GM19455 (cell line): ENCODE data around the gene RALGAPA1.
"Not testable (repeated sequence)": the region's sequence is repeated elsewhere in the genome, so short reads cannot be mapped to it uniquely, and the experiment has no call there.

Experiments used
- ATAC-seq: cut with Tn5 transposase; IDR thresholded peaks from one replicate; pipeline ENCODE4 v1.9.1; 2021; ENCODE audit not compliant: unreplicated experiment

Gene RALGAPA1

DNA sequence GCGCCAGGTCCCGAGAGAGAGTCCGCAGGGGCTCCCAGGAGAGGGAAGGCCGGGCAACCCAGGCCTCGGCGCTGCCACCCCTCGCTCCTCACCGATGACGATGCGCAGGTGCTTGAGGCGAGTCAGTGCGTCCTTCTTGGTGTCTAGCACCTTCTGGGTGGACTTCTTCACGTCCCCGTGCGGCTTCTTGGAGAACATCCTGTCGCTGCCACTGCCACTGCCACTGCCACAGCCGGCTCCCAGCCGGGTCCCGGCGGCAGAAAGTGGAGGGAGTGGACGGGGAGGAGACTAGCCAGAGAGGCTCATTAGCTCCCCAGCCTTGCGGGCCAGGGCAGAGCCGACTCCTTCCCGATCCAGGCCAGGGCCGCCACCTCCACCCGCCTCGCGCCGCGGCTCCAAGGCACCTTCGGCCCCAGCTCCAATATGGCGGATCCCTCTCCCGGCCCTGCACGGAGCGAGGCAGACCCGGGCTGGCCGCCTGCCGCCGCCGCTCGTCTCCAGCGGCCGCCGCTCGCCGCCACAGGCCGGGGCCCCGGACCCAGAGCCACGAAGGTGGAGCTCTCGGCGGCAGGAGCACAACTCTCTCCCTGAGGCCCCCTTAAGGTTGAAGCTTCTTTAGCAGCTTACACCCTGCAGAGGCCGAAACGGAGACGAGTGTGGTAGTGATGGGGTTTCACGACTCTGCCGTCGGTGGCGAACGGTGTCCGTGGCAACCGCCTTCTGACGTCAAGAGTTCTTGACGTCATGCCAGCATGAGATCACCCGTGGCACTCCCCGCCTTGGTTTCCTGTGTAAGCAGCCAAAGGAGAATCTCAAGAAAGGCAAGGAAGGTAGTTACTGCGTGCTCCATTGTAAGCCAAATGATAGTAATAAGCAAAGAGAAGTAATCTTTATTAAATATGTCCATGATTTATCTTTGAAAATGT lies at the start of gene RALGAPA1:
Gene RALGAPA1, minus strand, starts transcription at position 658 of the 926 bp plus-strand sequence. Its CDS starts 460 bp downstream, at position 198.
- ATAC-seq, result peak; percentile 95

DNA sequence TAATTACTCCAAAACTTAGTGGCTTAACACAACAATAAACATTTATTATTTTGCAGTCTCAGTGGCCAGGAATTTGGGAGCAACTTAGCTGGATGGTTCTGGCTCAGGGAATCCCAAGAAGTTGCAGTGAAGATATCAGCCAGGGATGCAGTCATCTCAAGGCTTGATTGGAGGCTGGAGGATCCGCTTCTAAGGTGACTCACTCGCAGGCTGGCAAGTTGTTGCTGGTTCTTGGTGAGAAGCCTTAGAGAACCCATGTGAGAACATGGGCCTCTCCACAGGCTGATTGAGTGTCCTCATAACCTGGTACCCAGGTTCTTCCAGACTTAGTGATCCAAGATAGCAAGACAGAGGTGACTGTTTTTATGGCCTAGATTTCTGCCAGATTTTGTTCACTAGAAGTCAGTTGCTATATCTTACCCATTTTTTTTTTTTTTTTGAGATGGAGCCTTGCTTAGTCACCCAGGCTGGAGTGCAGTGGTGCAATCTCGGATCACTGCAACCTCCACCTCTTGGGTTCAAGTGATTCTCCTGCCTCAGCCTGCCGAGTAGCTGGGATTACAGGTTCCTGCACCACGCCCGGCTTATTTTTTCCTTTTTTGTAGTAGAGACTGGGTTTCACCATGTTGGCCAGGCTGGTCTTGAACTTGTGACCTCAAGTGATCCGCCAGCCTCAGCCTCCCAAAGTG lies 49.6 kb upstream of the RALGAPA1 start:
- ATAC-seq, result no peak

DNA sequence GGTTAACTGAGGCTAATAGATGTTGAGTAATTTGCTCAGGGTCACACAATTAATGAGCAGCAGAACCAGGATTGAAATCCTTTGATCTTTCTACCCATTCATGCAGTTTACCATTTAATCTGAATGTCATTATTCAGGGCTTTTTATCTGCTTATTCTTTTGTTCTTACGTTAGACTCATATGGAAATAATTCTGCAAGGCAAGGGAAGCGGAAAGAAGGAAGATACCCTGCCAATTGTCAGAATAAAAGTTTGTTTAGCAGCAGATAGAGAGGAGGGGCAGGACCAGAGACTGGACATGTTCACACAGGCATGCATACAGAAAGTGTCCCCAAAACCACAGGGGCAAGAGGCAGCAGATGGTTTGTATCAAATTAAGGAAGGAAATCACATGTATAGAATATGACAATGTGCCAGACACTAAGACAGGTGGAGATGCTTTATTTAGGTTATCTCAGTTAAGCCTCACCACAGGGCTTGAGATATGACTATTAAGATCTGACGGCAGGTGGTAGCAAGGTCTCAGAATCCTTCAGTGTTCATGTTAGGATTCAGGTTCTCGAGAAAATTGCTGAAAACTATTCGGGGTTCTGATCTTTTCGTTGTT lies 46.9 kb upstream of the RALGAPA1 start:
- ATAC-seq, result peak; percentile 96

DNA sequence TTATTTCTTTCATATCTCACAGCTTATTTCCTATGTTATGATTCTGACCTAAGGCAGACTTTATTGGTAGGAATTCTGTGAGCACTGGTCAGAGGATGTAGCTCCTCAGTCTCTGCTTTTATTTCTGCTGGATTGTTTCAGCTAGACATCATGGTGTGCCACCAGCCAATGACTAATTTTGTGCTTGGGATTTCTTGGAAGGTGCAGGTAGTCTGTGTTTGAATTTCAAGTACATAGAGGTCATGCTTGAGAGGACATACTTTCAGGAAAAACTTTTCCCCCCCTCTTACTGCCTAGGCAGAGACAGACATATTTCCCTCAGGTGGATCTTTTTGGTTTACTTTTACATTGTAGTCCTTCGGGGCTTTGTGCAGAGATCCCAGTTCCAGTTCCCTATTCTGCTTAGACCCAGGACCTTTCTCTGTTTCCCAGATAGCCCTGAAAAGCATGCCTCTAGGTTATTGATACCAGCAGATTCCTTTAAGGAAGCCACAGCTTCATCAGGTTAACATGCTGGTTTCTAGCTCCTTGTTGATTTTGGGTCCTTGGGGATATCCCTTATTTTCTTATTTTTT lies 45.7 kb upstream of the RALGAPA1 start:
- no peak for ATAC-seq

DNA sequence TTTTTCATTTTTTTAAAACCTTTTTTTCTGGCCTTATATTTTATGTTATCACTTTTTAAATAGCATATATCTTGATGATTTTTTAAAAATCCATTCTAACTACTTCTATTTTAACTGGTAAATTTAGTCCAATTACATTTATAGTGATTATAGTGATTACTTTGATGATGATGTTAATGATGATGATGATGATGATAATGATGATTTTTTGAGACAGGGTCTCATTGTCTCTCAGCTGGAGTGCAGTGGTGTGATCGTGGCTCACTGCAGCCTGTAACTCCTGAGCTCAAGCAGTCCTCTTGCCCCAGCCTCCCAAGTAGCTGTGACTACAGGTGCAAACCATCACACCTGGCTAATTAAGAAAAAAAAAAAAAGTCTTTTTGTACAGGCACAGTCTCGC lies 44.1 kb upstream of the RALGAPA1 start:
- no peak for ATAC-seq

DNA sequence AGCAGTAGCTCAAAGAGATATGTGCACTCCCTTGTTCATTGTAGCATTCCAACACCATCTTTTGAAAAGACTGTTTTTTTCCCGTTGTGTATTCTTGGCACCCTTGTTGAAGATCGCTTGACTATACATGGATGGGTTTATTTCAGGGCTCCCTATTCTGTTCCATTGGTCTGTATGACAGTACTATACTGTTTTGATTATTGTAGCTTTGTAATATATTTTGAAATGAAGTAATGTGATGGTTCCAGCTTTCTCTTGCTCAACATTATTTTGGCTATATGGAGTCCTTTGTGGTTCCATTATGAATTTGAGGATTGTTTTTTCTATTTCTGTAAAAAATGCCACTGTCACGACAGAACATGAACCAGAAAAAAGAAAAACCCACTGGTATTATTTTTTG lies 42.7 kb upstream of the RALGAPA1 start:
- no peak for ATAC-seq

DNA sequence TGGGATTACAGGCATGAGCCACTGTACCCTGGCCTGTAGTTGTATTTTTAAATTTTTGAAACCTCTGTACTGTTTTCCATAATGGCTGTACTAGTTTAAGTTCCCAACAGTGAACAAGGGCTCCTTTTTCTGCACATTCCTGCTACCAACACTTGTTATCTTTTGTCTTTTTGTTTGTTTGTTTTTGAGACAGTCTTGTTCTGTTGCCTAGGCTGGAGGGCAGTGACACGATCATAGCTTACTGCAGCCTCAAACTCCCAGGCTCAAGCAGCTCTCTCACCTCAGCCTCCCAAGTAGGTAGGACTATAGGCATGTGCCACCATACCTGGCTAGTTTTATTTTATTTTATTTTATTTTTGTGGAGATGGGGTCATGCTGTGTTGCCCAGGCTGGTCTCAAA lies 40.0 kb upstream of the RALGAPA1 start:
- no peak for ATAC-seq

DNA sequence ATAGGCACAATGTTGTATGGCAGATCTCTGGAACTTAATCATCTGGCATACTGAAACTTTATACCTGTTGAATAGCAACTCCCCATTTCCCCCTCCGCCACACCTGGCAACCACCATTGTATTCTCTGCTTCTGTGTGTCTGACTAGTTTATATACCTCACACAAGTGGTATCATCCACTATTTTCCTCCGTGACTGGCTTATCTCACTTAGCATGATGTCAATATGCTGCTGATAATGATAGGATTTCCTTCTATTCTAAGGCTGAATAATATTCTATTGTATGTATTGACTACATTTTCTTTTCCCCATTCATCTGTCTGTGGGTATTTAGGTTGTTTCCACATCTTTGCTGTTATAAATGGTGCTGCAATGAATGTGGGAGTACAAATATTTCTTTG lies 38.5 kb upstream of the RALGAPA1 start:
- ATAC-seq, result no peak

DNA sequence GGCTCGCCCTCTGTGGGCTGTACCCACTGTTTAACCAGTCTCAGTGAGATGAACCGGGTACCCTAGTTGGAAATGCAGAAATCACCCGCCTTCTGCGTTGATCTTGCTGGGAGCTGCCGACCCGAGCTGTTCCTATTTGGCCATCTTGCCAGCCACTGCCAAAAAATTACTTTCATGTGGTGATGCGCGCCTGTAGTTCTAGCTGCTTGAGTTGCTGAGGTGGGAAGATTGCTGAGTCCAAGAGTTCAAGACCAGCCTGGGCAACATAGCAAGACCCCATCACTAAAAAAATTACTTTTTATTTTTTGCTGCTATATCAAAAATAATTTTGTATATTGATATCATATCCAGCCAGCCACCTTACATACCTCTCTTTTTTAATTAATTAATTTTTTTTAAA lies 35.4 kb upstream of the RALGAPA1 start:
- no peak for ATAC-seq

DNA sequence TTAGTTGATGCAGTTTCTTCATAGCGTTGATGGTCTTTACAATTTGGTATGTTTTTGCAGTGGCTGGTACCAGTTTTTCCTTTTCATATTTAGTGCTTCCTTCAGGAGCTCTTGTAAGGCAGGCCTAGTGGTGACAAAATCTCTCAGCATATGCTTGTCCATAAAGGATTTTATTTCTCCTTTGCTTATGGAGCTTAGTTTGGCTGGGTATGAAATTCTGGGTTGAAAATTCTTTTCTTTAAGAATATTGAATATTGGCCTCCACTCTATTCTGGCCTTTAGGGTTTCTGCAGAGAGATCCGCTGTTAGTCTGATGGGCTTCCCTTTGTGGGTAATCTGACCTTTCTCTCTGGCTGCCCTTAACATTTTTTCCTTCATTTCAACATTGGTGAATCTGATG lies 33.1 kb upstream of the RALGAPA1 start:
- ATAC-seq, result not testable (repeated sequence)

DNA sequence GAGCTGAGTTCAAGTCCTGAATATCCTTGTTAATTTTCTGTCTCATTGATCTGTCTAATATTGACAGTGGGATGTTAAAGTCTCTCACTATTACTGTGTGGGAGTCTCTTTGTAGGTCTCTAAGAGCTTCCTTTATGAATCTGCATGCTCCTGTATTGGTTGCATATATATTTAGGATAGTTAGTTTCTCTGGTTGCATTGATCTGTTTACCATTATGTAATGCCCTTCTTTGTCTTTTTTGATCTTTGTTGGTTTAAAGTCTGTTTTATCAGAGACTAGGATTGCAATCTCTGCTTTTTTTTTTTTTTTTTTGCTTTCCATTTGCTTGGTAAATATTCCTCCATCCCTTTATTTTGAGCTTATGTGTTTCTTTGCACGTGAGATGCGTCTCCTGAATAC lies 32.6 kb upstream of the RALGAPA1 start:
- ATAC-seq, result not testable (repeated sequence)

DNA sequence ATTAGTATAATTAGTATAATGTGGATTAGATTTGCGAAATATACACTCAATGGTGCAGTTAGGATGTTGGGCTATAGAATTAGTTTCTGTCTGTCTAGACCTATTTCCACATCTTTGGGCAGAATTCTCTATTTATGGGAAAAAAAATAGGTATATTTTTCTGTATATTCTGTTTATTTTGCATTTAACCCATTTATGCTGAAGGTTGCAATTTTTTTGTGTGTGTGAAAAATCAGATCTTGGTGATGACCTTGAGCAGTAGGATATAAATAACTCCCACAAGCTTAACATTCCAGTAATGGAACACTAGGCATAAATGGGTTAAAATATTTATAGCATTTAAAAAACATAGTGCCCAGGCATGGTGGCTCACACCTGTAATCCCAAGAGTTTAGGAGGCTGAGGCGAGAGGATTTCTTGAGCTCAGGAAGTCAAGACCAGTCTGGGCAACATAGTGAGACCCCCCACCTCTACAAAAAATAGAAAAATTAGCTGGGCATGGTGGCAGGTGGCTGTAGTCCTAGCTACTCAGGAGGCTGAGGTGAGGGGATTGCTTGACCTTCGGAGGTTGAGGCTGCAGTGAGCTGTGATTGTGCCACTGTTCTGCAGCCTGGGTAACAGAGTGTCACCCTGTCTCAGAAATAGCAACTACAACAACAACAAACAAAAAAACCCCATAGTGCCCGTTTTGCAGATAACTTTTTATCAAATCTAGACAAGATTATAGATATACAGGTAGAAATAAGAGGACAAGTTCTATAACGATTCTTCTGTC lies 26.3 kb upstream of the RALGAPA1 start:
- no peak for ATAC-seq

DNA sequence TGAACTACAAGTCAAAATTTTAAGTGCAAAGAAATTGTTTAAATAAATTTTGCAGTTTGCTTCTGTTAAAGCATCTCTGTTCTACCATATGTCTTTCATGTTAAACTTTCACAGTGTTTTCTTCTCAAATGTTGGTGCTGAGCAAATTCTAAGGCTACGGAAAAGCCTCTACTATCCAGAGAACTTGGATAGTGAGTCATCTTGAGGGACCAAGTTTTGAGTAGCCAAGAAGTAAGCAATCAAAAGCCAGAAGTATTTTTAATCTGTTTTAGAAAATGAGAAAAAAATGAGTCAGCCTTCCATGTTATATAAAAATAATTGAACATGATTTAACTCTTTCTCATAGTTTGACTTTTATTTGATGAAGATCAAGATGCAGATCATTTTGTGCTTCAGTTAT lies 20.4 kb upstream of the RALGAPA1 start:
- ATAC-seq, result no peak

DNA sequence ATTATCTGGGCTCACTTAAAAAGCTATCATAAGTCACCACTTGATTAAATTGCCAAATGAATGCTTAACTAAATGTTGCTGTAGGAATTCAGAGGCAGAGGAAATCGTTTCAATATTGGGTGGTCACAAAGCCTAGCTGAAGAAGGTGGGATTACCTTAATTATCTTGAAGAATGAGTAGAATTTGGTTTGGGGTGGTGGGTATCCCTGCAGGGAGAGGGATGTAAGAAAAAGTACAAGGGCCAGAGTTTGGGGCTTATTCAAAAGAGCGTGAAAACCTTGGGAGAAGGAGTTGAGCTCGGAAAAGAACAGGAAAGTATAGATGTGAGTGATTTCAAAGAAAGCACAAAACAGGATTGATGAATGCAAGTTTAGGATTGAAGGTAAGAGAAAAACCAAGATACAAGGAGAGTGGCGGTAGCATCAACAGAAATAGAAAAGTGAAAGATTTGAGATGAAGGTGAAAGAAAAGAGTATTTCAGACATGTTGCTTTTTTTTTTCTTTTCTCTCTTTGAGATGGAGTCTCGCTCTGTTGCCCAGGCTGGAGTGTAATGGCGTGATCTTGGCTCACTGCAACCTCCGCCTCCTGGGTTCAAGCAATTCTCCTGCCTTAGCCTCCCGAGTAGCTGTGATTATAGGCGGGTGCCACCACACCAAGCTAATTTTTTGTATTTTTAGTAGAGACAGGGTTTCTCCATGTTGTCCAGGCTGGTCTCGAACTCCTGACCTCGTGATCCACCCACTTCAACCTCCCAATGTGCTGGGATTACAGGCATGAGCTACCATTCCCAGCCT lies 18.8 kb upstream of the RALGAPA1 start:
- no peak for ATAC-seq

DNA sequence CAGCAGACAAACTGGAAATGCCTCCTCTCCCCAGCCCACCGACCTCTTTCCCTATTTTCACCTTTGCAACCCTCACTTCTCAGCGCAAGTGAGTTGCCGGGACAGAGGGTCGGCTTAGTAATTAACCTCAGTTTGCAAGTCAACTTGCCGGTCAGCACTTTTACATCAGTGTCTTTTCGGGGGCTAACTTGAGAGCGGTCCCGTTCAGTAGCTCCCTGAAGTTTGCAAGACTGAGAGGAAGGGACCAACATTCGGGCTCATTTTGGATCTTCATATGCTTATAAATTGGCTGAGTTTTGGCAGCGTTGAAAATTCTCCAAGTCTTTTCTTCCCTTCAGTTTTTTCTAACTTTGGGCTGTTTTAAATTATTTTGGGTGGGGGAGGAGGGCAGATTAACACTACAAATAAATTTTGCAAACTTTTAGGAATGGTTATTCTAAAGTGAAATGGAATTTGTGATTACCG lies 17.9 kb upstream of the RALGAPA1 start:
- ATAC-seq, result no peak

DNA sequence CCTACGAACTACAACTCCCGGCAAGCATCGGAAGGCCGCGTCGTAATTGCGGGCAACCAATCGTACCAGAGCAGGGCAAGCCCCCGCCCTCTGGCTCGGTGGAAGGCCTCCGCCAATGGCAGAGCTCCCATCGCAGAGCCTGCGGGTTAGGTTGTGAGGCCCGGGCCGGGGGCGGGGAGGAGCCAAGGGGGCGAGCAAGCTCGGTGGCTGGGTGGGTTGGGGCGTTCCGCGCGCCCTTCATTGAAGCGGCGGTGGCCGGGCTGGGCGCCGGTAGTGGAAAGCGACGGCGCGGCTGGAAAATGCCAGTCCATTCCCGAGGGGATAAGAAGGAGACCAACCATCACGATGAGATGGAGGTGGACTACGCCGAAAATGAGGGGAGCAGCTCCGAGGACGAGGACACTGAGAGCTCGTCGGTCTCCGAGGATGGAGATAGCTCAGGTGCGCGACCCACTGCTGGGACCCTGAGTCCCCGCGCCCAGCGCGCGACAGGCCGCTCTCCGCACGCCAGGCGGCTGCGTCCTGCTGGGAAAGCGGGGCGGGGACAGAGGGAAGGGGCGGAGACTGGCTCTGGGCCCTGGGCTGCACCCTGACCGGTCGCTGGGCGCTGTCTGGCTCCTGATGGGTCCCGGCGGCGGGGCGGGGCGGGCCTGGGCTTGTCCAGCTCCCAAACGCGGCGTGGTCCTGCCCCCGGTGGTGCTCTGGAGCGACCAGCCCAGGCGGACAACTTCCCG lies 17.3 kb upstream of the RALGAPA1 start, which contains the start of gene BRMS1L:
Gene BRMS1L, plus strand, starts transcription at position 121 of the 734 bp plus-strand sequence. Its CDS starts 179 bp downstream, at position 300.
- peak; percentile 98 for ATAC-seq

DNA sequence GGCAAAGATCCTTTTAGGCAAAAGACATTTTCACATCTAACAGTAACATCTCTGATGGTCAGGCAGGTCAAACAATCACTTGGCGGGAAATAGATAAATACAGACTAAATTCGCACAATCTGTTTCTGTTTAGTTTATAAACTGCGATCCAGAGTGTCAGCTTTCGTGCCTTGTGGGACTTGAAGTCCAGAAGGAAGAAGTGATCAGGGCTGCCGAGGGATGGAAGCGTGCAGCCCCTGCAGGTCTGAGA lies 16.8 kb upstream of the RALGAPA1 start:
- ATAC-seq, result no peak

DNA sequence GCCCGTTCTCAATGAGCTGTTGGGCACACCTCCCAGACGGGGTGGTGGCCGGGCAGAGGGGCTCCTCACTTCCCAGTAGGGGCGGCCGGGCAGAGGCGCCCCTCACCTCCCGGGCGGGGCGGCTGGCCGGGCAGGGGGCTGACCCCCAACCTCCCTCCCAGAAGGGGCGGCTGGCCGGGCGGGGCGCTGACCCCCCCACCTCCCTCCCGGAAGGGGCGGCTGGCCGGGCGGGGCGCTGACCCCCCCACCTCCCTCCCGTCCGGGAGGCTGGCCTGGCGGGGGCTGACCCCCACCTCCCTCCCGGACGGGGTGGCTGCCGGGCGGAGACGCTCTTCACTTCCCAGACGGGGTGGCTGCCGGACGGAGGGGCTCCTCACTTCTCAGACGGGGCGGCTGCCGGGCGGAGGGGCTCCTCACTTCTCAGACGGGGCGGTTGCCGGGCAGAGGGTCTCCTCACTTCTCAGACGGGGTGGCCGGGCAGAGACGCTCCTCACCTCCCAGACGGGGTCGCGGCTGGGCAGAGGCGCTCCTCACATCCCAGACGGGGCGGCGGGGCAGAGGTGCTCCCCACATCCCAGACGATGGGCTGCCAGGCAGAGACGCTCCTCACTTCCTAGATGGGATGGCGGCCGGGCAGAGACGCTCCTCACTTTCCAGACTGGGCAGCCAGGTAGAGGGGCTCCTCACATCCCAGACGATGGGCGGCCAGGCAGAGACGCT lies 15.5 kb upstream of the RALGAPA1 start:
- not testable (repeated sequence) for ATAC-seq

DNA sequence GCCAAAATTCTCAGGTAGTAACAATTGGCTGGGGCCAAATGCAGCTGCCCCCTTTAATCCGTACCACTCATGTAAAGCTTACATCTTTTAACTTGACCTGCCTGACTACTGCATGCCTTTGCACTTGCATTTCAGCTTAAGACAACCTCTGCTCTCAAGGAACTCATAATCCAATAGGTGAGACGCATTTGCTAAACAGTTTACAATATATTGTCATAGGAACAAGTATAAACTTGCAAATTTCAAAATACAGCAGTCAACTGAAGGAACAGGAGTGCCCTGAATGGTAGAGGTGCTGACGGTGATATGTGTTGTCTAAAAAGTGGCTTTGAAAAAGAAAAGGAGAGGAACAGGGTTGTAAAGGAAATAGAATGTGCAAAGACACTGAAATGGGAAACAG lies 13.4 kb upstream of the RALGAPA1 start:
- ATAC-seq, result no peak
